ENCODE data around the gene ATAD2B.
"Not testable (repeated sequence)": the region's sequence is repeated elsewhere in the genome, so short reads cannot be mapped to it uniquely, and the experiment has no call there.

- TF ChIP-seq CTCF (conservative IDR thresholded peaks at IDR 0.05; ENCODE audit: low read depth, low read length); EZH2phosphoT487 (IDR thresholded peaks at IDR 0.05; ENCODE audit: borderline replicate concordance, low read length): not testable (repeated sequence)
Measured at GRCh38 chr2:23952558-23952957, 25.6 kb upstream of the ATAD2B start.

All from PC-3 (cell line).